B cell (primary cell): ENCODE data around the gene P2RX3. TPM values are rescaled to one million over a fixed set of nuclear protein-coding genes. Genes with fewer than 3 reads are reported as not detected.

Experiments used
- ATAC-seq: fragments of 200-7000 bp; cut with Tn5 transposase; one replicate; pipeline ENCODE4 v1.10.0; 2021; ENCODE audit warnings: low read depth, mild to moderate bottlenecking, moderate number of reproducible peaks, moderate library complexity
- CTCF ChIA-PET: fragments of 350-600 bp; sonication (Branson Sonifier 250); formaldehyde crosslinking; loops from one replicate; lab custom pipeline; 2021; ENCODE audit warnings: antibody characterized with exemption, inconsistent platforms; lab: Charles Lee
- POLR2A ChIA-PET: fragments of 350-600 bp; sonication (Branson Sonifier 250); formaldehyde crosslinking; loops from one replicate; lab custom pipeline; 2021; ENCODE audit warnings: antibody characterized with exemption; lab: Charles Lee
- DNase-seq: peaks from one replicate; pipeline ENCODE4 v3.0.0; 2013
- H2AFZ ChIP-seq: 2 replicates; pipeline ENCODE4 v1.6.1; 2012; ENCODE audit warnings: mild to moderate bottlenecking, low read depth, low read length; ENCODE audit not compliant: insufficient read depth, poor library complexity, severe bottlenecking
- H3K27ac ChIP-seq, 2 donors: 1 replicate in 1 of 2; 2 replicates in 1 of 2; pipeline ENCODE4 v1.5.1; 2012 to 2013; ENCODE audit warnings: low read length in 2 of 2, mild to moderate bottlenecking in 2 of 2, moderate library complexity in 1 of 2
- H3K27me3 ChIP-seq, 4 experiments: fragments of 200-600 bp in 1 of 4; sonication (generic) in 1 of 4; replicated peaks in 1 of 4; 1 replicate in 2 of 4; 2 replicates in 2 of 4; pipeline versions ENCODE4 v1.6.1 to v1.7.0; 2013 to 2016; ENCODE audit warnings: low read length in 3 of 4, mild to moderate bottlenecking in 2 of 4, mixed read lengths in 1 of 4, moderate library complexity in 1 of 4; ENCODE audit not compliant: insufficient read depth in 4 of 4, control insufficient read depth in 3 of 4; ENCODE audit errors: control extremely low read depth in 1 of 4
- H3K36me3 ChIP-seq, 2 experiments: replicated peaks in 1 of 2; 1 replicate in 1 of 2; 2 replicates in 1 of 2; pipeline versions ENCODE4 v1.6.1 to v1.7.1; 2013; ENCODE audit warnings: low read length in 1 of 2; ENCODE audit not compliant: insufficient read depth in 2 of 2, control insufficient read depth in 1 of 2; ENCODE audit errors: control extremely low read depth in 1 of 2, extremely low read depth in 1 of 2
- H3K4me1 ChIP-seq, 2 donors: fragments of 200-600 bp in 1 of 2; sonication (generic) in 1 of 2; 1 replicate in 1 of 2; 2 replicates in 1 of 2; pipeline versions ENCODE4 v1.5.1 to v1.6.1; 2013 to 2017; ENCODE audit warnings: low read length in 2 of 2; ENCODE audit not compliant: control insufficient read depth in 2 of 2, insufficient read depth in 2 of 2
- H3K4me2 ChIP-seq: replicated peaks from 2 replicates; pipeline ENCODE3; 2012; ENCODE audit warnings: mild to moderate bottlenecking, low read depth, low read length; ENCODE audit not compliant: poor library complexity, severe bottlenecking
- H3K4me3 ChIP-seq, 5 experiments: fragments of 200-600 bp in 1 of 5; sonication (generic) in 1 of 5; 1 replicate in 3 of 5; 2 replicates in 2 of 5; pipeline versions ENCODE4 v1.5.1 to v1.7.0; 2011 to 2016; ENCODE audit warnings: low read length in 4 of 5, mild to moderate bottlenecking in 4 of 5, low read depth in 2 of 5, control low read depth in 1 of 5, moderate library complexity in 1 of 5; ENCODE audit not compliant: insufficient read depth in 1 of 5; ENCODE audit errors: control extremely low read depth in 1 of 5, extremely low read depth in 1 of 5
- H3K79me2 ChIP-seq: fragments of 200-600 bp; sonication (generic); one replicate; pipeline ENCODE4 v1.6.0; 2016; ENCODE audit warnings: low read length; ENCODE audit not compliant: control insufficient read depth, insufficient read depth
- H3K9ac ChIP-seq: fragments of 200-600 bp; sonication (generic); 2 replicates; pipeline ENCODE4 v1.6.1; 2017; ENCODE audit warnings: mild to moderate bottlenecking, low read length, moderate library complexity
- H3K9me3 ChIP-seq, 3 donors: one replicate each; pipeline versions ENCODE4 v1.6.1 to v1.7.1; 2013; ENCODE audit warnings: low read length in 2 of 3; ENCODE audit not compliant: control insufficient read depth in 2 of 3, insufficient read depth in 1 of 3; ENCODE audit errors: control extremely low read depth in 1 of 3
- H4K20me1 ChIP-seq: 2 replicates; pipeline ENCODE4 v1.6.0; 2012; ENCODE audit warnings: mild to moderate bottlenecking, low read length; ENCODE audit not compliant: insufficient read depth, control insufficient read depth, poor library complexity, severe bottlenecking
- H3K27ac Mint-ChIP-seq: one replicate; pipeline ENCODE4 v1.8.0; 2021; ENCODE audit warnings: mixed read lengths
- H3K27me3 Mint-ChIP-seq: one replicate; pipeline ENCODE4 v1.8.0; 2021; ENCODE audit warnings: mixed read lengths
- H3K4me1 Mint-ChIP-seq: one replicate; pipeline ENCODE4 v1.8.0; 2021; ENCODE audit warnings: mixed read lengths
- H3K4me3 Mint-ChIP-seq: one replicate; pipeline ENCODE4 v1.8.0; 2021; ENCODE audit warnings: mixed read lengths
- H3K9me3 Mint-ChIP-seq: one replicate; pipeline ENCODE4 v1.8.0; 2022; ENCODE audit warnings: mixed read lengths; ENCODE audit not compliant: insufficient read depth
- EZH2 ChIP-seq: IDR thresholded peaks from 2 replicates; pipeline ENCODE4 v1.6.1; 2012; ENCODE audit warnings: borderline replicate concordance, low read depth, mild to moderate bottlenecking, moderate library complexity, low read length; ENCODE audit not compliant: insufficient read depth, poor library complexity, severe bottlenecking
- WGBS: methylation state at CpG from one replicate; pipeline ENCODE4 v1.1.5; 2013; ENCODE audit warnings: missing lambda C conversion rate; ENCODE audit not compliant: insufficient coverage; 5-methylcytosine and 5-hydroxymethylcytosine counted together
- intact Hi-C: fragments of 100-400 bp; cut with micrococcal nuclease; formaldehyde crosslinking; loops from one replicate; pipeline ENCODE4 v1.10.0; 2022
- polyA plus RNA-seq: library from polyadenylated mRNA; depleted of rRNA; stranded (reverse); fragments of >200 nt; gene quantifications from 2 replicates; pipeline ENCODE4 v1.2.3, GENCODE V29; 2012
- total RNA-seq, 2 donors: library from RNA; stranded (reverse); fragments of 120-200 nt in 1 of 2; gene quantifications; 1 replicate in 1 of 2; 2 replicates in 1 of 2; pipeline versions ENCODE4 v1.2.3 to v1.2.4, GENCODE V29; 2013 to 2022
- TF ChIP-seq, protein P1 (sequence below): fragments of 200-600 bp; IDR thresholded peaks from one replicate; pipeline ENCODE4 v1.8.0; 2022; ENCODE audit warnings: antibody characterized with exemption, mild to moderate bottlenecking

The P2RX3 gene
- total and polyA plus RNA-seq, 2 donors (not counting 1 experiment from before 2014, with no cell fraction given), result not detected

- Histone ChIP-seq H3K4me3 (no peak overlapping the region), H3K4me2 (no peak overlapping the region), H3K9me3 (peaks cover 0 to 3% (median 0%) of the 10 kb centered on the region in 3 donors), H3K4me1 (no peaks in the 10 kb centered on the region), H3K27me3 (no peaks in the 10 kb centered on the region), H4K20me1 (no peaks in the 10 kb centered on the region), H2AFZ (no peak overlapping the region), H3K36me3 (peaks cover 2 to 8% of the 10 kb centered on the region in 2 experiments), H3K9ac (no peak overlapping the region), H3K27ac (no peak overlapping the region), H3K79me2 (no peaks in the 10 kb centered on the region)
- POLR2A ChIA-PET, result no interaction called here
- H3K4me1 Mint-ChIP-seq, result peaks cover 11% of the 10 kb centered on the region
- H3K27ac Mint-ChIP-seq, result no peak overlapping the region
- no peaks in the 10 kb centered on the region for H3K9me3 Mint-ChIP-seq
- 95% methylated on average over 9 of the region's 9 CpGs for WGBS
- CTCF ChIA-PET, result no interaction called here
- TF ChIP-seq, protein P1, sequence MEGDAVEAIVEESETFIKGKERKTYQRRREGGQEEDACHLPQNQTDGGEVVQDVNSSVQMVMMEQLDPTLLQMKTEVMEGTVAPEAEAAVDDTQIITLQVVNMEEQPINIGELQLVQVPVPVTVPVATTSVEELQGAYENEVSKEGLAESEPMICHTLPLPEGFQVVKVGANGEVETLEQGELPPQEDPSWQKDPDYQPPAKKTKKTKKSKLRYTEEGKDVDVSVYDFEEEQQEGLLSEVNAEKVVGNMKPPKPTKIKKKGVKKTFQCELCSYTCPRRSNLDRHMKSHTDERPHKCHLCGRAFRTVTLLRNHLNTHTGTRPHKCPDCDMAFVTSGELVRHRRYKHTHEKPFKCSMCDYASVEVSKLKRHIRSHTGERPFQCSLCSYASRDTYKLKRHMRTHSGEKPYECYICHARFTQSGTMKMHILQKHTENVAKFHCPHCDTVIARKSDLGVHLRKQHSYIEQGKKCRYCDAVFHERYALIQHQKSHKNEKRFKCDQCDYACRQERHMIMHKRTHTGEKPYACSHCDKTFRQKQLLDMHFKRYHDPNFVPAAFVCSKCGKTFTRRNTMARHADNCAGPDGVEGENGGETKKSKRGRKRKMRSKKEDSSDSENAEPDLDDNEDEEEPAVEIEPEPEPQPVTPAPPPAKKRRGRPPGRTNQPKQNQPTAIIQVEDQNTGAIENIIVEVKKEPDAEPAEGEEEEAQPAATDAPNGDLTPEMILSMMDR, result no peak
- no peak for TF ChIP-seq EZH2
- H3K4me3 Mint-ChIP-seq, result no peak overlapping the region
- DNase-seq, result no peak
- intact Hi-C loops, result no loop called here
- H3K27me3 Mint-ChIP-seq, result no peaks in the 10 kb centered on the region
- no peak for ATAC-seq
Observed at GRCh38 chr11:57407010-57407920, 69.1 kb downstream of the P2RX3 start.

GRCh38 chr11:57407941-57408475, 69.9 kb downstream of the P2RX3 start:
- H3K27me3 ChIP-seq, result no peaks in the 10 kb centered on the region
- Mint-ChIP-seq H3K27ac (no peak overlapping the region), H3K27me3 (no peaks in the 10 kb centered on the region), H3K4me1 (peaks cover 11% of the 10 kb centered on the region), H3K4me3 (no peak overlapping the region), H3K9me3 (no peaks in the 10 kb centered on the region)
- POLR2A ChIA-PET, result no interaction called here
- CTCF ChIA-PET, result no interaction called here
- H3K4me1 ChIP-seq, result no peaks in the 10 kb centered on the region
- peaks cover 0 to 3% (median 0%) of the 10 kb centered on the region in 3 donors for H3K9me3 ChIP-seq
- H3K79me2 ChIP-seq, result no peaks in the 10 kb centered on the region
- no peak for DNase-seq
- H4K20me1 ChIP-seq, result no peaks in the 10 kb centered on the region
- H3K4me2 ChIP-seq, result no peak overlapping the region
- H3K4me3 ChIP-seq, result no peak overlapping the region
- H3K36me3 ChIP-seq, result peaks cover 2 to 8% of the 10 kb centered on the region in 2 experiments
- 90% methylated on average over 4 of the region's 8 CpGs for WGBS
- no peak overlapping the region for H3K27ac ChIP-seq
- TF ChIP-seq, protein P1, result no peak
- TF ChIP-seq EZH2, result no peak
- no peak for ATAC-seq
- intact Hi-C loops, result no loop called here
- no peak overlapping the region for H2AFZ ChIP-seq
- H3K9ac ChIP-seq, result no peak overlapping the region
